Esophagus muscularis mucosa (tissue), 3 donors: ENCODE data around the gene STIL.
"Not testable (repeated sequence)": the region's sequence is repeated elsewhere in the genome, so short reads cannot be mapped to it uniquely, and the experiment has no call there.

Source experiments
- POLR2A ChIP-seq: fragments of 450-650 bp; IDR thresholded peaks from one replicate; pipeline ENCODE4 v1.6.1; 2017; ENCODE audit warnings: antibody characterized with exemption, moderate library complexity, mild to moderate bottlenecking, low read depth
- TF ChIP-seq, protein P1 (sequence below), 3 experiments: fragments of 200-600 bp in 2 of 3; fragments of 450-650 bp in 1 of 3; sonication (generic) in 2 of 3; IDR thresholded peaks; one replicate each; pipeline ENCODE4 v1.5.1; 2017 to 2019; ENCODE audit warnings: antibody characterized with exemption in 3 of 3, mild to moderate bottlenecking in 2 of 3, moderate library complexity in 1 of 3

DNA sequence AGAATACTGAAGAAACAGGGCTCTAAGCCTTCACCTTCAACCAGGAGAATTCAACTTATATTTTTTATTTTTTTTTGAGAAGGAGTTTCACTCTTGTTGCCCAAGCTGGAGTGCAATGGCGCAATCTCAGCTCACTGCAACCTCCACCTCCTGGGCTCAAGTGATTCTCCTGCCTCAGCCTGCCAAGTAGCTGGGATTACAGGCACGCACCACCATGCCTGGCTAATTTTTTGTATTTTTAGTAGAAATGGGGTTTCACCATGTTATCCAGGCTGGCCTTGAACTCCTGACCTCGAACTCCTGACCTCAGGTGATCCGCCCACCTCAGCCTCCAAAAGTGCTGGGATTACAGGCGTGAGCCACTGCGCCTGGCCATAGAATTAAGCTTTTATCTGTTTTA is 19.1 kb downstream of the STIL start:
- not testable (repeated sequence) for TF ChIP-seq POLR2A
- TF ChIP-seq, protein P1, sequence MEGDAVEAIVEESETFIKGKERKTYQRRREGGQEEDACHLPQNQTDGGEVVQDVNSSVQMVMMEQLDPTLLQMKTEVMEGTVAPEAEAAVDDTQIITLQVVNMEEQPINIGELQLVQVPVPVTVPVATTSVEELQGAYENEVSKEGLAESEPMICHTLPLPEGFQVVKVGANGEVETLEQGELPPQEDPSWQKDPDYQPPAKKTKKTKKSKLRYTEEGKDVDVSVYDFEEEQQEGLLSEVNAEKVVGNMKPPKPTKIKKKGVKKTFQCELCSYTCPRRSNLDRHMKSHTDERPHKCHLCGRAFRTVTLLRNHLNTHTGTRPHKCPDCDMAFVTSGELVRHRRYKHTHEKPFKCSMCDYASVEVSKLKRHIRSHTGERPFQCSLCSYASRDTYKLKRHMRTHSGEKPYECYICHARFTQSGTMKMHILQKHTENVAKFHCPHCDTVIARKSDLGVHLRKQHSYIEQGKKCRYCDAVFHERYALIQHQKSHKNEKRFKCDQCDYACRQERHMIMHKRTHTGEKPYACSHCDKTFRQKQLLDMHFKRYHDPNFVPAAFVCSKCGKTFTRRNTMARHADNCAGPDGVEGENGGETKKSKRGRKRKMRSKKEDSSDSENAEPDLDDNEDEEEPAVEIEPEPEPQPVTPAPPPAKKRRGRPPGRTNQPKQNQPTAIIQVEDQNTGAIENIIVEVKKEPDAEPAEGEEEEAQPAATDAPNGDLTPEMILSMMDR (IDR thresholded peaks at IDR 0.05) = not testable (repeated sequence)
